Middle frontal gyrus (tissue), 1 donor: ENCODE data around the gene DUS1L.

Experiments
- DNase-seq: peaks from one replicate; pipeline ENCODE4 v3.0.0-alpha.2; 2015; ENCODE audit warnings: low spot score; ENCODE audit errors: extremely low spot score

The DUS1L gene

DNA sequence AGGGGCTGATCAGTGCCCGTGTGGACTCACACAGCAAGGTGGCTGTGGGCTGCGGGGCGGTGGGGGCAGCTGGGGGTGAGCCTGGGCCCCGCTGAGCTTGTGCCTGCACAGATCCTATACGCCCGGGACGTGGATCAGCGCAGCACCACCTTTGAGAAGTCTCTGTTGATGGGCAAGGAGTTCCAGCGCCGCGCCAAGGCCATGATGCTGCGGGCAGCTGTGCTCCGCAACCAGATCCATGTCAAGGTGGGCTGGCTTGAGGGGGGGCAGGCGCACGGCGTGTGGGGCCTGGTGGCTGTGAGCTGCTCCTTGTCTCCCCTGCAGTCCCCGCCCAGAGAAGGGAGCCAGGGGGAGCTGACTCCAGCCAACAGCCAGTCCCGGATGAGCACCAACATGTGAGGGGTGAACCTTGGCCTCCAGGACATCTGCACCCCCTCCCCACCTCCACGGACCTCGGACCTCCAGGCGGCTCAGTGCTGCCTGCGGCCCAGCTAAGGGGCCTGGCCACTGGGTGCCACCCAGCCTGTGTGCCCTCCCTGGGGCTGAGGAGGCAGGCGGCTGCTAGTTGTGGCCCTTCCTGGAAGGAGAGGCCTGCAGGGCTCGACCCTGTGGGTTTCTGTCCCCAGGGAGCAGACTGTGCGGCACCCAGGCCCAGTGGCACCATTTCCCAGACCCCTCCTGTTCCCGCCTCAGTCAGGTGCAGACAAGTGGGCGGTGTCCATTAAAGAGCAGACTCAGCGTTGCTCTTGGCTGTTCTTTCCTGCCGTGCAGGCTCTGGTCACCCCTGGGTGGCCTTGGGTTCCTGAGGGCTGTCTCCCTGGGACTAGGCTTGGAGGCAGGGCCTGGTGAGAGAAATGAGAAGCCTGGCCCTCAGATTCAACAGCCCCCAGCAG lies 8.6 kb downstream of the DUS1L start:
- DNase-seq = no peak

DNA sequence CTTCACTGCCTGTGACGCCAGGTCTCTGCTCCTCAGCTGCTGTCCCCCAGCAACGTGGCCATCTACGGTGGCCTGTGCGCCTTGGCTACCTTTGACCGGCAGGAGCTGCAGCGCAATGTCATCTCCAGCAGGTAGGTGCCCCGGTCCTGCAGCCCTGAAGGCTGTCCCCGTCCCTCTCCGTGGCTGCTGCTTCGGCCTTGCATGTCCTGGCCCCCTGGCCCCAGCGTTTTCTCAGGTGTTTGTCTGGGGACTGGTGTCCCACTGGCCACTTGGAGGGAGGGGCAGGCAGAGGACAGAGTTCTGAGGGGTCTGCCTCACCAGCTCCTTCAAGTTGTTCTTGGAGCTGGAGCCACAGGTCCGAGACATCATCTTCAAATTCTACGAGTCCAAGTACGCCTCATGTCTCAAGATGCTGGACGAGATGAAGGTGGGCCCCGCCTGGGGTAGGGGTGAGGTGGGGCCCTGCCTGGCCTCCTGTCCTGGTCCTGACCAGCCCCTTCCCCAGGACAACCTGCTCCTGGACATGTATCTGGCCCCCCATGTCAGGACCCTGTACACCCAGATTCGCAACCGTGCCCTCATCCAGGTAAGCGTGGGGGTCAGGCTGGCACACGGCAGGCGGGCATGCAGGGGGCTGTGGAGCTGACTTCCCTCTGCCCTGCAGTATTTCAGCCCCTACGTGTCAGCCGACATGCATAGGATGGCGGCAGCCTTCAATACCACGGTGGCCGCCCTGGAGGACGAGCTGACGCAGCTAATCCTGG lies 9.5 kb downstream of the DUS1L start:
- DNase-seq = no peak

DNA sequence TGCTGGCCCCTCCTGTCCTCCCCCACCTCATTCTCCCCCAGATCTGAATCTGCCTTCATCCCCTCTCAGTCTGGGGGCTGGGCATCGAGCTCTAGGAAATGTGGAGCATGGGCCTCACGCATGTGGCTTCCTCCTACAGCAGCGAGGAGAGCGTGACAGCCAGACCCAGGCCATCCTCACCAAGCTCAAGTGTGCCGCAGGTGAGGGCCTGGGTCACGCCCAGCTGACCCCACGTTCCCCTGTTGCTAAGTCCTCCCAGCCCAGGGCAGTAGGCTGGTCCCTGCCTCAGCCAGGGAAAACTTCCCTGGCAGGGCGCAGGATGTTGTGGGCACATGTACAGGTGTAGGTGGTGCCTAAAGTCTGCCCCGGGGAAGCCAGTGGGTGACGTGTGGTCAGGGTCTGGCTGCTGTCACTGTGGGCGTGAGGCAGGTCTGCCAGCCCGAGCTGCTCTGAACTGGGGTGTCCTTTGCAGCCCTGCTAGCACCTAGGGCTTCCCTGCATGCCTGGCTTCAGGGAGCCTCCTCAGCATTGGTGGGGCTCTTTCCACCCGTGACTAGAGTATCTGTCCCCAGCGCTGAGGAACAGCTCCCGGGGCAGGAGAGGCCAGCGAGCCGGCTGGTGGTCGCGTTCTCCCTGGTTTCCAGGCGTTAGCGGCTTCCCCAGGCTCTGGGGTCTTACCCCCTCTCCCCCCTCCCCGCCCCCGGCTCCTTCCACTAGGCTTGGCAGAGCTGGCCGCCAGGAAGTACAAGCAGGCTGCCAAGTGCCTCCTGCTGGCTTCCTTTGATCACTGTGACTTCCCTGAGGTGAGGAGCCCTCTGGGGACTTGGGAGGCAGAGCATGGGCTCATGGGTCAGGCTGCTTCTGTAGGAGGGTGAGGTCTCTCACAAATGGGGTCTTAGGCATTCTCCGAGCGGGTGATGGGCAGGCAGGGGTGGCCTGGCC lies 10.3 kb downstream of the DUS1L start:
- no peak for DNase-seq

DNA sequence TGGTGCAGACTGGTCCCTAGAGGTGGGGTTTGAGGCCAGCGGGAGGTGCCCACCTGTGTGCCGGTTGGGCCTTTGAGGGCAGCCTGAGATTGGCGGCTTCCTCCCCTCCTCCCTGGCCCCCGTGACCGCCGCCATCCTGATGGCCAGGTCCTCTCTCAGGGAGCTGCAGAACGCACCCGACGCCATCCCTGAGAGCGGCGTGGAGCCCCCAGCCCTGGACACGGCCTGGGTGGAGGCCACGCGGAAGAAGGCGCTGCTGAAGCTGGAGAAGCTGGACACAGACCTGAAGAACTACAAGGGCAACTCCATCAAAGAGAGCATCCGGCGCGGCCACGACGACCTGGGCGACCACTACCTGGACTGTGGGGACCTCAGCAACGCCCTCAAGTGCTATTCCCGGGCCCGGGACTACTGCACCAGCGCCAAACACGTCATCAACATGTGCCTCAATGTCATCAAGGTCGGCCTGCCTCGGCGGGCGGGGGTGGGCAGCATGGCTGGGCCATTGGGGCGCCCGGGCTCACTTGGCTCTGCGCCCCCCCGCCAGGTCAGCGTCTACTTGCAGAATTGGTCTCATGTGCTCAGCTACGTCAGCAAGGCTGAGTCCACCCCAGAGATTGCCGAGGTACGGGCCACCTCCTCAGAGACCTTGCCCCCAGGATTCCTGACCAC lies 11.1 kb downstream of the DUS1L start:
- no peak for DNase-seq

DNA sequence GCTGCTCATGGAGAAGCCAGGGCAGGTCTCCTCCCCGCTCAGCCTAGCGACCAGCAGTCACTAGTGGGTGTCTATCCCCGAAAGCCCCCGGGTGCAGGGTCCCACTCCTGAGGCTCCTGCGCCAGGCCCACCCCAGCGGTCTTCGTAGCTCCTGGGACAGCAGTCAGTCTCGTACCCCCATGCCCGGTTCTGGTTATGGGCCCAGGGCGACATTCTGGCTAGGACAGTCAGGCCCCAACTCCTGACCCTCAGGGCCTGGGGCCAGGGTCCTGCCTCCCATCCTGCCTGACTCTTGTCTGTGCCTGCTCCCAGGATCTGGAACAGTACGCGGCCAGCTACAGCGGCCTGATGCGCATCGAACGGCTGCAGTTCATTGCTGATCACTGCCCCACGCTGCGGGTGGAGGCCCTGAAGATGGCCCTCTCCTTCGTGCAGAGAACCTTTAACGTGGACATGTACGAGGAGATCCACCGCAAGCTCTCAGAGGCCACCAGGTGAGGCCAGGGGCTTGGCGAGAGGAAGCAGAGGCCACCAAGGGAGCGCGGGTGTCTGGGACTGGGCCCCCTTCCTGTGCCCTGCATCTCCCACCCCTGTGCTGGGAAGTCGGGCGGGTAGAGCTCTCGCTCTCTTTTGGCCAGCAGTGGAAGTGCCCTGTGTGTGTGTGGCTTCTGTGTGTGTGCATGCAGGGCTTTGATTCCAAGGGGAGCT lies 11.9 kb downstream of the DUS1L start:
- DNase-seq = no peak

DNA sequence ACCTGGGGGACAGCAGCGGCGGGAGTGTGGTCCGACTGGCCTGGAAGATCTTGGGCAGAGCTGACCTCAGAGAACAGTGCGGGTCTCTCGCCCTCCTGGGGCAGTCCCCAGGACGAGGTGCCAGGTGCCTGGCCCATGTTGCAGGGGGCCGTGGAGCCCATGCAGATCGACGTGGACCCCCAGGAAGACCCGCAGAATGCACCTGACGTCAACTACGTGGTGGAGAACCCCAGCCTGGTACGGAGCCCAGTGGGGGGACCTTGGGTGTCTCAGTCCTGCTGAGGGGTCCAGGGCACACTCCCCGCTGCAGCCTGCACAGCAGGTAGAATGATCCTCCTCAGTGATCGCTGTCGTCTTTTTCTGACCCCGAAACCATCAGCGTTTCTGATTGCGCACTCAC lies 12.5 kb downstream of the DUS1L start:
- DNase-seq = no peak

DNA sequence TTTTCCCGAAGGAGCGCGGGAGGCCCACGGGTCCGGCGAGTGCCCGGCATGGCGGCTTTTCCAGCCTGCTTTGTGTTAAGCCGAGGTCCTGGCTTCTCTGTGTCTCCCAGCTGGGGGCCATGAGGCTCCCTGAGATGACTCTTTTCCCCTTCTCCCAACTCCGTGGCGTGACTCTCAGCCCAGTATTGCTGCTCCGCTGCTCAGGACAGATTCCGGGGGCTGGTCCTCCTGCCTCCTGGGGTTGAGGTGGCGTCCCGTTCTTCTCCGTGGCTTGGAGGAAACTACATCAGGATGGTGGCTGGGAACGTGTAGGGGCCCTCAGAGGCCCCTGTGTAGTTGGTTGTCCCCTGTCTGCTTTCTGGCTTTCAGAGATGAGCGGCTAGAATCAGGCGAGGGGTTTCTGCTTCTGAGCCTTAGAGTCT lies 13.0 kb downstream of the DUS1L start:
- no peak for DNase-seq

DNA sequence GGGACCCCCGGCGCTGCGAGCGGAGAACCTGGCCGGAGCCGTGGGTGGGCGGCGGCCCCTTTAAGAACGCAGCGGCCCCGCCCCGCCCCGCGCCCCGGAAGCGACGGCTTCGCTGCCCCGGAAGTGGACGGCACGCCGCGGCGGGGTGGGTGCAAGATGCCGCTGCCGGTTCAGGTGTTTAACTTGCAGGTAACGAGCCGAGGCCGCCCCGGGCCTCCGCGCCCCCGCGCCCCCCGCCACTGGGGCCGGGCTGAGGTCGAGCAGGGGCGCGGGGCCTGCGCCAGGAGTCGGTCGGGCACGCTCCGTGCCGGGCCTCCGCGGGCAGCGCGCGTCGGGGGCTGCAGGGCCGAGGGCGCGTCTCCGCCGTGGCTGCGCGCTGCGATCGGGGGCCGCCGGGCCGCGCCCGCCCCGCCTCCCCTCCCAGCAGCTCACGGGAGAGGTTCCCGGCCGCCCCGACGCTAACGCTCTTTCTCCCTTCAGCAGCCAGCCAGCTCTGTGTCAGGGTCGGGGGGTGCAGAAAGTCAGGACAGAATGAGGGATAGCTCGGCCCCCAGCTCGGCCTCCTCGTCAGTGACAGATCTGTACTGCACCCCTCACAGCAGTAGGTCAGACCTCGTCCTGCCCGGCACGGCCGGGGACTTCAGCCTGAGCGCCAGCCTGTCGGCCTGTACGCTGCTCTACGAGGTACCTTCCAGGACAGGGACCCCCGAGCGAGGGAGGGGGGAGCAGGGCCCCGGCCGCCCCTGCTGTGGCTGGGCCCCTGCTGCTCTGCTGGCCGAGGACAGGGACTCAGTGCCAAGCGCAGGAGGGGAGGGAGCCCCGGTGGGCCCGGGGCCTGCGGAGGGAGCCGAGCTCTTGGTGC lies 13.6 kb downstream of the DUS1L start, which contains the start of the genes GPS1 and RFNG:
GPS1 (plus strand) TSS at position 123 of the 862 bp plus-strand sequence; CDS start at position 157, 34 bp downstream.
RFNG (minus strand) TSS at position 36 of the 862 bp plus-strand sequence. CDS start 45 bp downstream, outside the sequence.
- DNase-seq = peak; percentile 32

DNA sequence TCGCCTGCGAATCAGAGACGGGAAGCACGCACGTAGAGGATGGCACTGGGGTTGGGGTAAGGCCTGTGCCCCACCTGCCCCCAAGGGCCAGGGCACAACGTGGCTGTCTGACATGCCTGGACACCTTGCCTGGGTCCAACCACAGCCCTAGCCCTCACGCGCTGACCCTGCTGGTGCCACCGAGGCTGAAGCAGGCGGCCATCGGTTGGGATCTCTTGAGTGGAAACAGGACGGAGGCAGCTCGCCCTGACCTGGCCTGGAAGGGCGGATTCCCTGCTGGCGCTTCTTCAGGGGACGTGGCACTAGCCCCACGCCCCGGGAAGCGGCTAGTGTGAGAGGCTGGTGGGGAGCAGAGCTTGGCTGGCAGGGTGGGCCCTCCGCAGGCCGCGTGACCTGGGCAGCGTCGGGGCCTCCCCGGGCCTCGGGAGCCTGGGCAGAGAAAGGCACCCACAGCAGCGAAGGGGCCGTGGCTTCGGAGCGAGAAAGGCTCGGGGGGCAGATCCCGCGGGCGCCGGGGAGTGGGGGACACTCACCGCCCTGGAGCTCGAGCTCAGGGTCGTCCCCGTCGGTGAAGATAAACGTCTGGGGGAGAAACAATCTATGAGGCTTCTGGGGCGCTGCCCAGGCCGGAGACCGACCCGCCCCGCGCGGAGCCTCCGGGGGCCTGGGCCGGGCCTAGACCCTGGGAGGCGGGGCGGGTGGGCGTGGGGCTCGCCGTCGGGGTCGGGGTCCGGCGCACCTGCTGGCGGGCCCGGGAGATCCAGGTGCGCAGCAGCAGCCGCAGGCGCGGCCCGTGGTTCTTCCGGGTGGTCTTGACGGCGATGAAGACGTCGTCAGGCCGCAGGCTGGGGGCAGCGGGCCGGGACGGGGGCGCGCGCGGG lies 14.6 kb downstream of the DUS1L start:
- DNase-seq = no peak

DNA sequence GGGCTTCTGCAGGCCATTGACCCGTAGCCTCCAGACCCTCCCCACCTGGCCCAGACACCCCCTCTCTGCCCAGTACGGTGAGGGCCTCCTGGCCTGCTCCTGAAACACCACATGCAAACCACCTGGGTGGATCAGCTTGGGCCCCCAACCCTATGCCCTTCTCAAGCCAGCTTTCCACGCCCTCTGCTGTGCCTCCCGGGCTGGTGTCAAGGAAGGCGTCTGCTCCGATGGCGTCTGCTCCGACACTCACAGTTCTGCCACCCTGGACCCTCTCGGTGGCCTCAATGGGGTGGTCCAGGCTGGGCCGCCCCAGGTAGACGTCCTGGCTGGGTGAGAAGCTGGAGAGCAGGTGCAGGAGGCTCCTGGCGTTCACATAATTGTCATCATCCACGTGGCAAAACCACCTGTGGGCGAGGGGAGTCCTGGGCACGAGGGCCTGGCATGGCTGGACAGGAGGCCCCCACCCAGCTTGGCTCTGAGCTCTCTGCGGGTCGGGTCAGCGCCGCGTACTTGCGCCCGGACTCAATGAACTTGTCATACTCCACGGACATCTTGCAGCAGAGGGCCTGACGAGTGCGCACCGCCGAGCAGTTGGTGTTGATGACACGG lies 15.3 kb downstream of the DUS1L start:
- DNase-seq = no peak

DNA sequence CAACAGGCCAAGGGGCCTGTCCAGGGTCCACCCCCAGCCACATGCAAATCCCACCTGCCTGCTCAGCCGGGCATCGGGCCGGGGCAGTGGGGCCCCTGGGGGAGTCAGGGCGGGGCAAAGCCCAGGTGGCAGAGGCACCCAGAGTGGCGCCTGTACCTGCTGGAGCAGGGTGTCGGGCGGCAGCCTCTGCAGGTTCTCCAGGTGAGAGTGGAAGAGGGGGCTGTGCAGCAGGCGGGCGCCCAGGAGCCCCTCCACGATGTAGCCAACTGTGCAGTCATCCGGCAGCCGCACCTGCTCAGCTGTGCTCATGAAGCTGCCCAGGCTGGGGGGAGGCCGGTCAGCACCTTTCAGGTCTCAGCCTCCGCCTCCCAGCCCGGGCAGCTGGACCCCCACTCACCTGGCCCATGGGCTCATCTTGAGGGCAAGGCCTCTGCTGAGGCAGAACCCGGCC lies 16.1 kb downstream of the DUS1L start:
- DNase-seq = no peak

DNA sequence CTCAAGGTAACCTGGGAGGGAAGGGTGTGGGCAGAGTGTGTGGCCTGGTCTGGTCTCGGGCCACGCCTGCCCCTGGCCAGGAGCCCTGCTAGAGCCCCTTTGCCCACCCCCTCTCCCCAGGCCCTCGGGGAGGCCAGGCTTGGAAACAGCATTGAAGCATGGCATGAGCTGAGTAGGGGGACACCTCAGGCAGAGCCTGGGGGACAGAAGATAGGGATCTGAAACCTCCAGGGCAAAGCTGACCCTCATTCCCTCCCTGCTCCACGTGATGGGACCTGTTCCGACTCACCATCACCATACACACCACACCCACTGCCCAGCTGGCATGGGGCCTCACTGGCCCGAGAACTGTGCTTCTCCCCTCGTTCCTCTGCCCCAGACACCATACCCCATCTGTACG lies 16.5 kb downstream of the DUS1L start:
- no peak for DNase-seq

DNA sequence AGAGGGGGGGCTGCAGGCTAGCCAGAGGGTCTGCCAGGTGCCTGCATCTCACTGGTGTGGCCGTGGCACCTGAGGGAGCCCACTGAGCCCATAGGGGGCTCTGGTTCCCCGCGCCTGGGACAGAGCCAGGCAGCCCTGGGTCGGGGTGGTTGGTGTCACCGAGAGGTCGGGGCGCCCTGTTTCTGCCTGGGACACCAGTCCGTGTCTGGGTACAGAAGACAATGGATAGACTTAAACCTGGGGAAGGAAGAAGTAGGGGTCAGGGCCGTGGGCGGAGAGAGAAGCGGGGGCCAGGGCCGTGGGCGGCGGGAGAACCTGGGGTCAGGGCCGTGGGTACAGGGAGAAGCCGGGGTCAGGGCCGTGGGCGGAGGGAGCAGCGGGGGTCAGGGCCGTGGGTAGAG lies 17.0 kb downstream of the DUS1L start:
- DNase-seq = no peak

DNA sequence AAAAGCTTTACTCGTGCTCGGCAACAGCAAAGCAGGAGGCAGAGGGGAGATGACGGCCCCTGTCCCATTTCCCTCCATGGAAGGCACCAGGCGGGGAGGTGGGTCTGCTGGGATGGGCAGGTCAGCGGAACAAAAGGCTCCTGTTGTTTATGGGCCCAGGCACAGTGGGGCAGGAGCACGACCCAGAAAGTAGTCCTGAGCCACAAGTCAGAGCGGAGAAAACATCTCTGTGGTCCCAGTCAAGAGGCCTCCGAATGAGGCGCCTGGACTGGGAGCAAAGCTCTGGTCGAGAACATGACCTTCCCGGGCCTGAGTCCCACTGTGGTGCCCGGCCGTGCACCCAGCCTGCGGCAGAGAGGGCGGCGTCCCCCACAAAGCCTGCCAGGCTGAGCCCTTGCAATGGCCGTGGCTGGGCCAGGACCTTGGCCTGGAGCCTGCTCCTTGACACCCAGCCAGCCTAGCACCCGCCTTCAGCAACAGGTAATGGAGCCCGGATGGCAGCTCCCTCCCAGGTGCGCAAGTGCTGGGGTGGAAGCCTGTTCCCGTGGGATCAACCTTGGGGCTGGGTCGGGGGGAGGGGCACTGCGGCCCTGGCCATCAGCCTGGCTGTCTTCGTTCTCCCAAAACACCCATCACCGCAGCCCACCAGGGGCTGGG lies 17.6 kb downstream of the DUS1L start:
- DNase-seq = no peak

DNA sequence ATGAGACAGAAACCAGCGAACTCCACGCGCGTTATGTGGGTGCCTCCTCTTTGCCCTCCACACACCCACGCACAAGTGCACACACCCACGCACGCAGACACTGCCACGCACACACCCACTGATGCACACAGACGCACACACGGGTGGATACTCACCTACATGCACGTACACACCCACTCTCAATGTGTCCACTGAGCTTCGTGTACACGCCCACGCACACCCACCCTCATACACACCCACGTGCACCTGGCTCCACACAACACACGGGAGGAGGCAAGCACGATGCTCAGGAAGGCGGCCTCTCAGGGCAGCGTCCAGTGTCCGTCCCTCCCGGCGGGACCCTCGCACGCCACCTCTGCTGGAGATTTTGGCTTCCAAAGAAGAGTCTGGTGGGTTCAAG lies 18.2 kb downstream of the DUS1L start:
- no peak for DNase-seq

DNA sequence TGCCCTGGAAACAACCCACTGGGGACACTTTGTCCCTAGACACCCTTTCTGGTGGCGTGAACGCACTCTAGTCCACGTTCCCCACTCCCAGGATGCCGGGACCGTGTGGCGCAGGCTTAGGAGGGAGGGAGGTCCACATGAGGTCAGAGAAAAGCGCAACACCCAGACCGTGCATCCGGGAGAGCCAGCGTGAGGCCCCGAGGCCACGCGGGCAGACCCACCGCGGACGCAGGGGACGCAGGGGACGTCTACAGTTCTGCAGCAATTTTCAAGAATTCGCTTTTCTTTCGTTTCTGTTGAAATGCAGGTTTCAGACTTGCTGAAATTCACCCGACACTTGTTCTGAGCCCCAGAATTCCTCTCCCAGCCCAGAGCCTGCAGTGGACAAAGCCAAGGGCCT lies 18.7 kb downstream of the DUS1L start:
- DNase-seq = no peak

DNA sequence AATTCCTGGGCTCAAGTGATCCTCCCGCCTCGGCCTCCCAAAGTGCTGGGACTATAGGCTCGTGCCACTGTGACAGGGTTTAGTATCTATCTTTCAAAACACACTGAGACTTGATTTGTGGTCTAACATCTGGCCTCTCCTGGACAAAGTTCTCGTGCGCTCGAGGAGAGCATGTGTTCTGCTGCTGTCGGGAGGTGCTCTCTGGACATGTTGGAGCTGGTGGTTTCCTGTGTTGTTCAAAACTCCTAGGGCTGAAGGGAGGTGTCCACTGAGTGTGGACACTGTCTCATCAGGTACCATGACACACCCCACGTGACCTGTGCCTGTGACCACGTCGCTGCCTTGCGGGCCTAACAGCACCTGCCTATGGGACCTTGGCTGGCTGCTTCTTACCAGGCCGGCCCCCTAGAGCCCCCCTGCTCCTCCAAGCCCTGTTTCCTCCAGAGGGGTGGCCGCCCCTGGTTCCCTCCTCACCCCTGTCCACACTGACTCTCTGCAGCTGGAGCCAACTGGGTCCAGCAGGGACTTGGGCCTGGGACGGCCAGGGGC lies 19.6 kb downstream of the DUS1L start:
- no peak for DNase-seq
